ENCODE measurements around the gene CBX2. TPM values are rescaled to one million over a fixed set of nuclear protein-coding genes. Genes with fewer than 3 reads are reported as not detected.

The CBX2 gene
- total RNA-seq, 4 donors from 2014 or later, result 0.54 to 1.7 (median 1.1) TPM

DNA sequence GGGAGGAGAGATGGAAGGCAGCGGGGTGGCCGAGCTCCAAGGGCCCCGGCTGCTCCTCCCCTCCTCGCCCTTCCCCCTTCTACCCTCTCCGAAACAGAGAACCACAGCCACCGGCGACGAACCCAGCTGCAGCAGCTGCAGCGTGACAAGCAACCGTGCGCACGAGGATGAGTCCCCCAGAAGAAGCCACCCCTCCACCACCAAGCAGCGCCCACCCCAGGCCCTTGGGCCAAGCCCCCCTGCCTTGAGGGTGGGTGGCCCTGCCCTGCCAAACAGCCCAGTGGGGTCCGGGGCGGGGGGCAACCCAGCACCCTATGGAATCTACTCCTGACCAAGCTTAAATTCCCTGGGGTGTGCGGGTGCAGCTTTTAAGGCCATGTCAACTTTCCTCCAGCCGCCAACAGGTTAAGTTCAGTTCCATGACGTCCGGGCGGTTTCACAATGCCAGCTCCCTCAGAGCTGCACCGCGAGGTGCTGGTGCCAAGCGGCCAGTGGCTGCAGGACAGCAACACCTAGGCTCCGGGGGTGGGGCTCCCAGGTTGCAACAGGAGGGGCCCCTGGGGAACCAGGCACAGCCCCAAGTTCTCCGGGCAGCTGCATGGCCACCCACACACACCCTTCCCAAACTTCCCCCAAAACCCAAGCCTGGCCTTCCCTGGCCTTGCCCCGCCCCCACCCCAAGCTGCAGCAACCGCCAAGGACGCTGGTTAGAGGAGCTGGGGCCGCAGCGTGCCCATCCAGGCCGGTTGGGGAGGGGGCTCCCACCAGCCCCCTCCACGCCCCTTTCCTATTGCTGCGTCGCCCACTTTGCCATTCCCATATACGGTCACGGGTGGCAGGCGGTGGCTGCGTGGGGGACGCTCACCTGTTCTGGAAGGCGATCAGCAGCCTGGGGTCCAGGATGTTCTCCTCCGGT is 59.3 kb downstream of the CBX2 start:
- Histone ChIP-seq H3K27ac (peak overlapping the region in 1 of 3 donors; percentile 93), H3K27me3 (peaks cover 15% of the 10 kb centered on the region), H3K9me3 (no peaks in the 10 kb centered on the region), H3K36me3 (peaks cover 18 to 20% of the 10 kb centered on the region in 2 donors), H3K4me1 (peaks cover 46 to 63% of the 10 kb centered on the region in 2 donors), H3K4me3 (replicated peaks in 1 of 3) (peak overlapping the region in 2 of 3 donors; percentile 67 to 86)
- intact Hi-C loops (cut with DNase I), result no loop called here
- DNase-seq, result peak; percentile 91 to 94
- TF ChIP-seq, protein P1, sequence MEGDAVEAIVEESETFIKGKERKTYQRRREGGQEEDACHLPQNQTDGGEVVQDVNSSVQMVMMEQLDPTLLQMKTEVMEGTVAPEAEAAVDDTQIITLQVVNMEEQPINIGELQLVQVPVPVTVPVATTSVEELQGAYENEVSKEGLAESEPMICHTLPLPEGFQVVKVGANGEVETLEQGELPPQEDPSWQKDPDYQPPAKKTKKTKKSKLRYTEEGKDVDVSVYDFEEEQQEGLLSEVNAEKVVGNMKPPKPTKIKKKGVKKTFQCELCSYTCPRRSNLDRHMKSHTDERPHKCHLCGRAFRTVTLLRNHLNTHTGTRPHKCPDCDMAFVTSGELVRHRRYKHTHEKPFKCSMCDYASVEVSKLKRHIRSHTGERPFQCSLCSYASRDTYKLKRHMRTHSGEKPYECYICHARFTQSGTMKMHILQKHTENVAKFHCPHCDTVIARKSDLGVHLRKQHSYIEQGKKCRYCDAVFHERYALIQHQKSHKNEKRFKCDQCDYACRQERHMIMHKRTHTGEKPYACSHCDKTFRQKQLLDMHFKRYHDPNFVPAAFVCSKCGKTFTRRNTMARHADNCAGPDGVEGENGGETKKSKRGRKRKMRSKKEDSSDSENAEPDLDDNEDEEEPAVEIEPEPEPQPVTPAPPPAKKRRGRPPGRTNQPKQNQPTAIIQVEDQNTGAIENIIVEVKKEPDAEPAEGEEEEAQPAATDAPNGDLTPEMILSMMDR (IDR thresholded peaks at IDR 0.05), result peak in 3 of 6 experiments; percentile 26 to 30 (median 29)
- TF ChIP-seq POLR2A (IDR thresholded peaks at IDR 0.05), result peak in 1 of 2 donors; percentile 54
- WGBS, 2 donors, result 29 to 39% methylated on average over 23 of the region's 41 CpGs

Other genes with a start within 250 kb of the CBX2 start
- gene RBFOX3, start 167.1 kb upstream of the CBX2 start, total RNA-seq, result not detected
- gene ENPP7, start 47.2 kb upstream of the CBX2 start, total RNA-seq, result not detected
- 1 to 10 TPM; 1.7 to 3.5 (median 2.7) TPM for gene CBX8, start 18.9 kb downstream of the CBX2 start, total RNA-seq
- 10 to 100 TPM in 3 of 4 donors, 1 to 10 TPM in 1; 5.6 to 17.2 (median 13.5) TPM for gene CBX4, start 61.3 kb downstream of the CBX2 start, total RNA-seq